HEK293T (cell line): Measurements from ENCODE around the gene QSOX2.

ENCODE experiments used
- CTCF ChIA-PET: fragments of 350-600 bp; formaldehyde crosslinking; extraction: SDS; loops from one replicate; lab custom pipeline; 2021; ENCODE audit warnings: antibody characterized with exemption, inconsistent platforms; lab: Yijun Ruan, JAX
- POLR2A ChIA-PET: fragments of 350-600 bp; formaldehyde crosslinking; extraction: SDS; loops from one replicate; lab custom pipeline; 2020; ENCODE audit warnings: antibody characterized with exemption, inconsistent platforms; lab: Yijun Ruan, JAX
- DNase-seq: peaks from one replicate; pipeline ENCODE4 v3.0.0; 2012; ENCODE audit warnings: mixed read lengths; ENCODE audit errors: extremely low spot score
- ARNT ChIP-seq: fragments of 450-650 bp; IDR thresholded peaks from 2 replicates; pipeline ENCODE4 v1.6.1; 2017; ENCODE audit warnings: mild to moderate bottlenecking
- BHLHE40 ChIP-seq: fragments of 450-650 bp; IDR thresholded peaks from 2 replicates; pipeline ENCODE4 v1.6.1; 2016; ENCODE audit warnings: mild to moderate bottlenecking, moderate library complexity, borderline replicate concordance
- CTBP1 ChIP-seq: fragments of 450-650 bp; IDR thresholded peaks from 2 replicates; pipeline ENCODE4 v1.6.1; 2016; ENCODE audit warnings: borderline replicate concordance
- ELF4 ChIP-seq: fragments of 450-650 bp; IDR thresholded peaks from 2 replicates; pipeline ENCODE4 v1.6.1; 2017; ENCODE audit warnings: antibody characterized with exemption
- FOXA1 ChIP-seq: fragments of 450-650 bp; IDR thresholded peaks from 2 replicates; pipeline ENCODE4 v1.6.1; 2016; ENCODE audit warnings: mild to moderate bottlenecking
- FOXK2 ChIP-seq: fragments of 450-650 bp; IDR thresholded peaks from 2 replicates; pipeline ENCODE4 v1.6.1; 2016; ENCODE audit warnings: mild to moderate bottlenecking
- FOXM1 ChIP-seq: fragments of 450-650 bp; IDR thresholded peaks from 2 replicates; pipeline ENCODE4 v1.6.1; 2017; ENCODE audit warnings: mild to moderate bottlenecking, borderline replicate concordance
- HDGF ChIP-seq: fragments of 450-650 bp; IDR thresholded peaks from 2 replicates; pipeline ENCODE4 v1.6.1; 2017; ENCODE audit warnings: antibody characterized with exemption, borderline replicate concordance
- L3MBTL2 ChIP-seq: fragments of 450-650 bp; conservative IDR thresholded peaks from 2 replicates; pipeline ENCODE4 v1.6.1; 2016; ENCODE audit warnings: mild to moderate bottlenecking
- LEF1 ChIP-seq: fragments of 450-650 bp; IDR thresholded peaks from 2 replicates; pipeline ENCODE4 v1.6.1; 2017; ENCODE audit warnings: mild to moderate bottlenecking, borderline replicate concordance
- NFRKB ChIP-seq: fragments of 450-650 bp; IDR thresholded peaks from 2 replicates; pipeline ENCODE4 v1.6.1; 2016; ENCODE audit warnings: mild to moderate bottlenecking, moderate library complexity
- SP1 ChIP-seq: fragments of 450-650 bp; IDR thresholded peaks from 2 replicates; pipeline ENCODE4 v1.6.1; 2017
- SUZ12 ChIP-seq: fragments of 450-650 bp; IDR thresholded peaks from 2 replicates; pipeline ENCODE4 v1.6.1; 2016; ENCODE audit warnings: mild to moderate bottlenecking
- TARDBP ChIP-seq: fragments of 450-650 bp; IDR thresholded peaks from 2 replicates; pipeline ENCODE4 v1.6.1; 2016
- ZNF384 ChIP-seq: fragments of 450-650 bp; IDR thresholded peaks from 2 replicates; pipeline ENCODE4 v1.6.1; 2016
- TF ChIP-seq, protein P1 (sequence below): fragments of 450-650 bp; IDR thresholded peaks from 2 replicates; pipeline ENCODE4 v1.6.1; 2016

QSOX2 gene

DNA sequence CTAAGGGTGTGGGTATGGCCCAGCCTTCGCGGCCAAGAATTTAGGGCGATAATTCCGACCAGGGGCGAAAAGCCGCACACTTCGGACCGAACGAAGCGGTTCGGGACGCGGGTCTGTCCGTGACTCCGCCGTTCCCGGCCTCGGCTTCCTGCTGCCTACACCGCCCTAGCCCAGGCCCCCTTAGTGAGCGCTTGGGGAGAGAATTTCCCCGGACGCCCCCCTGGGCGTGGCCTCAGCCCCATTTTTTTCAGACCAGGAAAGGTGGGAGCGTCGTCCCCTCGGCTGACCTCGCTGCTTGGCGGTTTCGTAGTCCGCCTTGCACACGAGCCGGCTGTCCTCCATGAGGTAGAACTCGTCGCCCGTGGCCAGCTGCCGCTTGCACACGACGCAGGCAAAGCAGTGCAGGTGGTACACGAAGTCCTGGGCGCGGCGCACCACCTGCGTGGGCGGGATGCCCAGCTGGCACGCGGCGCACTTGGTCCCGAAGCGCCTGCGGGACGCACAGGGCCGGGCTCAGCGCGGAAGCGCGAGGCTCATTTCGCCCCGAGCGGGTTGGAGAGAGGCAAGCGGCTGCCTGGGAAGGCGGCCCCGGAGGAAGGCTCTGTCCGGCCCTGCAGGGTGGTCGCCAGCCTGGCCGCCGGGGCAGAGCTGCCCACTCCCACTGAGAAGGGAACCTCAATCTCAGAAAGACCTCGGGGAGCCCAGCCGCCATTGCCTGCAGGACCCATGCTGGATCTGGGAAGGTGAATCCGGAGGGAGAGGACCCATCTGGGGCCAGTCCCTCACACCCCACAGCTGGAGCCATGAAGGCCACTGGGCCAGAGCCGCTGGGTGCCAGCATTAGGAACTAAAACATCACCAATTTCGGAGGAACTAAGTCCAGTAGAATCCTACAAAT, 46.0 kb downstream of the QSOX2 start:
- CTCF ChIA-PET = no interaction called here
- POLR2A ChIA-PET = no interaction called here
- no peak for TF ChIP-seq SUZ12
- TF ChIP-seq BHLHE40 = no peak
- no peak for TF ChIP-seq CTBP1
- TF ChIP-seq TARDBP = no peak
- no peak for TF ChIP-seq L3MBTL2
- no peak for TF ChIP-seq NFRKB
- no peak for TF ChIP-seq ELF4
- TF ChIP-seq LEF1 = no peak
- no peak for TF ChIP-seq SP1
- TF ChIP-seq ARNT = no peak
- no peak for DNase-seq

DNA sequence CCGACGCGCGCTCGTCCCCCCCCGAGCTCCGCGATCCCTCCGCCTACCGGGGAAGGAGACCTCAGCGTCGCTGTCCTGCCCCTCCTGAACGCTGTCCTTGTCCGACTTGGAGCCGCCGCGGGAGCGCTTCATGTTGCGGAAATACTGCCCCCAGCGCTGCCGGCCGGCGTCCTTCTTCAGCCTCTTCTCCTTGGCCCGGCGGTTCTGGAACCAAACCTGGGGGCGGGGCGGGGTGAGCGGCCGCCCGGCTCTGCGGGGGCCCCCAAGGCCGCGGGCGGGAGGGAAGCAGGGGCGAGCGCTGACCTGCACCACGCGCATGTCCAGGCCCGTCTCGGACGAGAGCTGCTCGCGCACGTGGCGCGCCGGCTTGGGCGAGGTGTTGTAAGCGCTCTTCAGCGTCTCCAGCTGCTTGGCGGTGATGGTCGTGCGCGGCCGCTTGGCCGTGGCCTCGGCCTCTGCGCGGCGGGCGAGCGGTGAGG, 47.0 kb downstream of the QSOX2 start:
- CTCF ChIA-PET = no interaction called here
- DNase-seq = no peak
- no peak for TF ChIP-seq FOXK2
- POLR2A ChIA-PET = no interaction called here

DNA sequence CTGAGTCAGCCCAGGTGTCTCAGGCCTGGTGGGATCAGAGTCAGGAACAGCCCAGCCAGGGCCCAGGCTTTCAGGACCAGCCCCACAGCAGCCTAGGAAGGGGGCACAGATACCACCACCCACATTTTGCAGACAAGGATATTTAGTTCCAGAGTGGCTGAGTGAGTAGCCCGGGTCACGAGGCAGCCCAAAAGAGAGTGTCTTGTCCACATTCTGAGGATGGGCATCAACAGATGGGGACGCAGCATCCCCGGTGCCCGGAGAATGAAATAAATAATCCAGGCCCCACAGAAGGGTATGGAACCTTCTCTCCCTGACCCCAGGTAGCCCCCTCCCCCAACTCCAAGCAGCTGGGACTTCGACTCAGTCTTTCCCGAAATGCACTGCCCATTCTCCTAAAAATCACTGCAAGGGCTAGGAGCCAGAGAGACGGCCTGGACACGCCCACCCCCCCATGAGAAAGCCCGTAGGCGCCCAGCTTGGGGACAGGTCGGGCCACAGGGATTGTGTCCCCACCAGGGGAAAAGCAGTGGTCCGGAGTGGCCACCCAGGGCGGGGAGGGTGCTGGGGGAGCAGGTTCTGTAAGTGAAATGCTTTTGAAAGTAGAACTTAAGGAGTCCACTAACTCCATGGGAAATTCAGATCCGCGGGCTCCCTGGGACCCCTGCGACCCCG, 47.5 kb downstream of the QSOX2 start:
- no peak for DNase-seq
- TF ChIP-seq LEF1 (no peak), FOXA1 (no peak), HDGF (no peak), CTBP1 (no peak), L3MBTL2 (no peak), ARNT (no peak), FOXM1 (no peak), TARDBP (no peak), SP1 (no peak), NFRKB (no peak), BHLHE40 (no peak)
- CTCF ChIA-PET = no interaction called here

DNA sequence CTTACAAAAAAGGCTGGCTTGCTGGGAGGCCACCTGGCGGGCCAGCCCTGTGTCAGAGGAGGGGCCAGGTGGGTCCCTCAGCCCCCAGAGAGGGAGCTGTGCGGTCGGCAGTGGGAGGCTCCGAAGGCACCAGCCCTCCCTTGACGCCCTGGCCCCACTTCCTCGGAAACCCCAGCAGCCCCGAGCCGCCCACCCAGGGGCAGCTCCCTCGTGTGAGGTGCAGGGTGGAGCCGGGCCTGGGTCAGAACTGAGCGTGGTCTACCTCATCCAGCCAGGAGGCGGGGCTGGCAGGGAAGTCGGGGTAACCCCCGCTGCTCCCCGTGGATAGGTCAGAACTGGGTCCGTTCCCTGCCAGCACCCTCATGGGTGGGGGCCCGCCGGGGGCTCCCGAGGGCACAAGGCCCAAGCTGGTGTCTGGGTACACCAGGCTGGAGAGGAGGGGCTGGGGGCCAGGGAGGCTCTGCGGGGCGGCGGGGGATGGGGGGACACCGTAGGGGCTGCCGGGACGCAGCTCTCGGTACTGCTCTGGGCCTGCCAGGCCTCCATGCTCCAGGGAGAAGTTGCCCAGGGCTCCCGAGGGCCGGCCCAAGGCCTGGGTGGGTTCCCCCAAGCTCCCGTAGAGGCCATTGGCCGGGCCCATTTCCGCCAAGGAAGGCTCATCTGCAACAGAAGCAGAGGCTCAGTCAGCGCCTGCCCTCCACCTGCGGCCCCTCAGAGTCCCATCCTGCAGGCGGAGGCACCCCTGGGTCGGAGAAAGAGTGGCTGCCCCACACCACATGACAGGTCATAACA, 48.3 kb downstream of the QSOX2 start:
- POLR2A ChIA-PET = no interaction called here
- CTCF ChIA-PET = interaction anchor here (0.6 to 0.7 kb wide), 2 partner anchors 25 to 72 kb away, joined by 3 read pairs; no protein-coding TSS in a partner anchor
- TF ChIP-seq ZNF384 (no peak), FOXA1 (no peak), ELF4 (no peak), ARNT (no peak), SUZ12 (no peak), LEF1 (no peak), L3MBTL2 (no peak), NFRKB (no peak), SP1 (no peak), TARDBP (no peak), CTBP1 (no peak), HDGF (no peak), FOXK2 (no peak), FOXM1 (no peak), BHLHE40 (no peak)
- TF ChIP-seq, protein P1, sequence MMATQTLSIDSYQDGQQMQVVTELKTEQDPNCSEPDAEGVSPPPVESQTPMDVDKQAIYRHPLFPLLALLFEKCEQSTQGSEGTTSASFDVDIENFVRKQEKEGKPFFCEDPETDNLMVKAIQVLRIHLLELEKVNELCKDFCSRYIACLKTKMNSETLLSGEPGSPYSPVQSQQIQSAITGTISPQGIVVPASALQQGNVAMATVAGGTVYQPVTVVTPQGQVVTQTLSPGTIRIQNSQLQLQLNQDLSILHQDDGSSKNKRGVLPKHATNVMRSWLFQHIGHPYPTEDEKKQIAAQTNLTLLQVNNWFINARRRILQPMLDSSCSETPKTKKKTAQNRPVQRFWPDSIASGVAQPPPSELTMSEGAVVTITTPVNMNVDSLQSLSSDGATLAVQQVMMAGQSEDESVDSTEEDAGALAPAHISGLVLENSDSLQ = no peak
- no peak for DNase-seq

More for the DNA sequence above, 47.5 kb downstream of the QSOX2 start:
- POLR2A ChIA-PET = no interaction called here

DNA sequence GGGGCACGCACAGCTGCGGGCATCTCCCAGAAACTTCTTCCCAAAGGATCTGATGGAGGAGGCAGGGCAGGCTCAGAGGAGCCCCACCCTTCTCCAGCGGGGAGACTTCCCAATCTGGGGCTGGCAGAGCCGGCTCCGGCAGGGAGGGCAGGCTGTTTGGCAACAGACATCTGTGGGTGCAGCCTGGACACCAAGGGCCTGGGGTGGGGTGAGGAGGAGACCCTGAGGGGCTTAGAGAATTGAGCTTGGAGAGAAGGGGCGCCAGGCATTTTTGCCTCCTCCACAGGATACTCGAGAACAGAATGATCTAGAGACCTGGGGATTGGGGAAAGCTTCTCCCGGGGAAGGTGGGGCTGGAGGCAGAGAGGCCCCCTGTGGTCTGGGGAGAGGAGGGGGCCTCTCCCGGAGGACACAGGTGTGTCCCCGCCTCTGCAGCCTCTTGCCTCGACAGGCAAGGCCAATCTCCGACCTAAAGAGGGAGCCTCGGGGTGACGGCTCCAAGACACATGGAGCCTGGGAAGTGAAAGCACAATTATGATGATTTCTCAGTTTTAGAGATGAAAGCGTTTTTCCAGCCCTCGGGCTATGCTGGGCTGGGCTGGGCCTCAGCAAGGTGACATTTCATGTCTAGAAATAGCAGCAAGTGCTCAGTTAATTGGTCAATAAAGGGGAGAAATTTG, 49.1 kb downstream of the QSOX2 start:
- ChIA-PET POLR2A (no interaction called here), CTCF (interaction anchor here (0.7 kb wide), 1 partner anchor 26 kb away, joined by 3 read pairs; no protein-coding TSS in a partner anchor)
- no peak for TF ChIP-seq TARDBP
- no peak for TF ChIP-seq NFRKB
- no peak for TF ChIP-seq ZNF384
- TF ChIP-seq FOXK2 = no peak
- no peak for TF ChIP-seq L3MBTL2
- no peak for TF ChIP-seq FOXM1
- TF ChIP-seq ELF4 = no peak
- TF ChIP-seq, protein P1 = no peak
- TF ChIP-seq LEF1 = no peak
- no peak for TF ChIP-seq ARNT
- no peak for TF ChIP-seq HDGF
- TF ChIP-seq SP1 = no peak
- no peak for TF ChIP-seq BHLHE40
- no peak for TF ChIP-seq CTBP1
- no peak for TF ChIP-seq SUZ12
- TF ChIP-seq FOXA1 = no peak
- no peak for DNase-seq
